ENCODE results near the gene OPN4.

OPN4 gene

GRCh38 chr10:86648704-86649427, 5.5 kb upstream of the OPN4 start:
- peak; percentile 36 for DNase-seq

DNA sequence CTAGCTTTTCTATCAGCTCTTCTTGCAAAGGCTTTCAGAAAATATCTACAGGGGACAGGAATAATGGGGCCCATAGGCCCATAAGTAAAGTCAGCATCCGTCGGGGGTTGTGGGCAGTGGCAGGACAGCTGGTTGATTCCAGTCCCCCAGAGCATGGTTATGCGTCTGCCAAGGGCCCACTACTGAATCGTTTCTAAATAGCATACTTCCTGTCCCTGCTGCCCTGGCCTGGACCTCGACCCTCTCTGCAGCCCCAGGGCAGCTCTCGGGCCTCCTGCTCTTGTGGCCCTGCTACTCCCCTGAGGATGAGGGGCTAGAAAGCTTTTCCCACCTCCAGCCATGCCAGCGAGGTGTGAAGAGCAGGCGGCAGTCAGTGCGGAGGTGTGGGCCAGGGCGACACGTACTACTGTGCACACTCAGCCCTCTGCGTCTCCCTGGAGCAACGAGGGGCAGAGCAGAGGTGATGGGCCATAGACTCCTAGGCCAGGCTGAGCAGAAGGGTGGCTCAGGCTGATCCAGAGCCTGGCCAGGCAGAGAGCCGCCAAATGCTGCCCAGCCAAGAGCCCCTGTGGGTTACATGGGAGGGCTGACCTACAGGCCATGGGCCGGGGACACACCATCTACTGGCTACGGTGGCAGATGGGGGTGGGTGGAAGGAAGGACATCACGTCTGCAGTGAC, 4.7 kb upstream of the OPN4 start:
- peak; percentile 43 for DNase-seq

DNA sequence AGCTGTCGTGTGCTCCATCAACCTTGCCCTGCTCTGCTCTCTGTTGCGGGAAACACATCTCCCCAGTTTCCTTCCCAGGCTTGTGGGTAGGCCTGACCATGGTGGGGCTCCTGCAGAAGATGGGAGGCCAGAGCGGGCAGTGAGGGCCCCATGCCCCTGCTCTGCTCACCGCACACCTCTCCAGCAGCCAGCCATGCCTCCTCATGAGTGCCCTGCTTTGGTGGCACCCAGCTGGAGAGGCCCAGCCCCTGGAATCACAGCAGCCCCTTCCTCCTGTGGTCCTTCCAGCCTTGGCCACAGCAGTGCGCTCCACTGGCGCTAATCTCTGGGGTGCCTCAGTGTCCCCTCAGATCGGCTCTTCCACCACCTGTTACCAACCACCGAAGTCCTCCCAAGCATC, 4.2 kb upstream of the OPN4 start:
- DNase-seq: peak; percentile 29

DNA sequence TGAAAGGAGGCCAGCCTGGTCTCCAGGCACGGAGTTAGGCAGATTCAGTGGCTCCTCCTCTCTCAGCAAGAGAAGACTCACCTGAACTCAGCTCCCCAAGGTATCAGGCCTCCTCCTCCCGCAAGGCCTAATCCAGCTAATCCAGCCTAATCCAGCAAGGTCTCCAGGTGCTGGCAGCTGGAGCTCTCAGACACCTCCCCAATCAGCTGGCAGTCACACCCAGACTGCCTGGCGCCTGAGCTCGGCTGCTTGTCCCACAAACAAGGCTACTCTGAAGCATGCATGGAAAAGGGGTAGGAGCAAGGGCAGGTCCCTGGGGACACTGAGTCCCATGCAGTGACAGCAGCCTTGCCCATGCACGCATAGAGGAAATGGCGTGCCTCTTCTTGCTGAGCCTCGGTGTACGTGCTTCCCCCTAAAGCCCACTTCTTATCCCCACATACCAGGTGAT, 3.3 kb upstream of the OPN4 start:
- no peak for DNase-seq

DNA sequence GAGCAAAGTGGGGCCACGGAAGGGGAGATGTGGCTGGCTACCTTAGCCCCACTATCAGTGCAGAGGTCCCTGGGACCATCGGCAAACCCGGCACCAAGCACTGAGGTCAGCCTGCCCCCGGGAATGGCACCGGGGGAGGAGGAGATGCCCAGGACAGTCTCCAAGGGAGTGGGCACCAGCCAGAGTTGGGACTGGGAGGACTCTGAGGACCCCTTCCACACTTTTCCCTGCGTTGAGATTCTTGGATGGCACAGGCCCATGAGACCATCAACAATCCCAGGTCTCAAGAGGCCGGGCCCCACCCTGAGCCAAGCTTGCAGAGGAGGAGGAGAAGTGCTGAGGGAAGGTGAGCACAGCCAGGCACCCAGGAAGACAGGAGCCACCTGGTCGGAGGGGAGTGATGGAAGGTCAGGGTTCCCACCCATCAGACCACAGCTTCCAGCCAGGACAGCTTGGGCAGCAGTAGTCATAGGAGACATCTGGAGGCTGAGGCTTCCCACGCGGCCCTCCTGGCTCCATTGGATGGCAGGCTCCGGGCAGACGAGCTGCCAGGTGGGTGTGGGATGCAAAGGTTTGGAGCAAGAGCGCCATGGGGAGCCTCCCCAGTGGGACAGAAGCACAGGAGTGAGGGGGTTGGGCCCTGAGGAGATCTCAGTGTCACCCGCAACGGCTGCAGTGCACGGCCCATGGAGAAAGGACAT, 2.6 kb upstream of the OPN4 start:
- peak; percentile 42 for DNase-seq

- no peak for DNase-seq
These were observed 1.8 kb upstream of the OPN4 start for GRCh38 chr10:86652361-86653202.

DNA sequence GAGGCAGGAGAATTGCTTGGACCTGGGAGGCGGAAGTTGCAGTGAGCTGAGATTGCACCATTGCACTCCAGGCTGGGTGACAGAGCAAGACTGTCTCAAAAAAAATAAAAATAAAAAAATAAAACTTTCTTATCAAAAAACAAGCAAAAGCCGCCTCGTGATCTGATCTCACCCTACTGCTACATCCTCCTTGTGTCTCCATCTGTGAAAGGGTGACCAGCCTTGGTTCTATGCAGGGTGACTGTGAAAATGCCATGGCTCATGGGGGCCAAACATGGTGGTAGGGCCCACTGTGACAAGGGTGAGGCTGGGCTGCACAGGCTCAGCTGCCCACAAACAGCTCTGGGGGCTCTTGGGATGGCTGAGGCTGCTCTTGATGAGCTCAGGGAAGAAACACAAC, 968 bp upstream of the OPN4 start:
- DNase-seq: no peak

DNA sequence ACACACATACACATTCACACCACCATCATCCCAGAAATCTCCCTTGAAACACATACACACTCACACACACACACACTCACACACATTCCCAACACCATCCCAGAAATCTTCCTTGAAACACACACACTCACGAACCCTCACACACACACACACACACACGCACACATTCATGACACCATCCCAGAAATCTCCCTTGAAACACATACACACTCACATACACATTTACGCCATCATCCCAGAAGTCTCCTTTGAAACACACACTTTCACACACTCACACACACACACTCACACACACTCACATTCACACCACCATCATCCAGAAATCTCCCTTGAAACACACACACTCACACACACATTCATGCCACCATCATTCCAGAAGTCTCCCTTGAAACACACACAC, 360 bp upstream of the OPN4 start:
- no peak for DNase-seq

DNA sequence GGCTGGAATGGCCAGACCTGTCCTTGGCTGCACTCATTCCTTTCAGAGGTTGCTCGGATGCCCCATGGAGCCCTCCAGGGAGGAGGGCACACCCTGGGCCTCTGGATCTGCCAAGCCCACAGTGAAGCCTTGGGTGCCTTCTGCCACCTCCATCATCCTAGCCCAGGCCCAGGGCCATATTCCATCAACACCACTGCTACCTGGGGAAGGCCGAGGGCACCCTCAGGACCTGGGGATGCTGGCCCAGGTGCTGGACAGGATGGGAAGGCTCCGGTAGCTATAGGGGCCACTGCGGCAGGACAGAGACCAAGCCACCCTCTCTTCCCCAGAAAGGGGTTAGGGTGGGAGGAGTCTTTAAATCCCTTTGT, 810 bp downstream of the OPN4 start:
- DNase-seq: no peak

- DNase-seq: no peak
These were observed 1.2 kb downstream of the OPN4 start for GRCh38 chr10:86655596-86655995.

- no peak for DNase-seq
These were observed 2.7 kb downstream of the OPN4 start for GRCh38 chr10:86657011-86657395.

GRCh38 chr10:86657396-86658011, 3.2 kb downstream of the OPN4 start:
- no peak for DNase-seq

GRCh38 chr10:86658261-86658741, 4.0 kb downstream of the OPN4 start:
- no peak for DNase-seq

DNA sequence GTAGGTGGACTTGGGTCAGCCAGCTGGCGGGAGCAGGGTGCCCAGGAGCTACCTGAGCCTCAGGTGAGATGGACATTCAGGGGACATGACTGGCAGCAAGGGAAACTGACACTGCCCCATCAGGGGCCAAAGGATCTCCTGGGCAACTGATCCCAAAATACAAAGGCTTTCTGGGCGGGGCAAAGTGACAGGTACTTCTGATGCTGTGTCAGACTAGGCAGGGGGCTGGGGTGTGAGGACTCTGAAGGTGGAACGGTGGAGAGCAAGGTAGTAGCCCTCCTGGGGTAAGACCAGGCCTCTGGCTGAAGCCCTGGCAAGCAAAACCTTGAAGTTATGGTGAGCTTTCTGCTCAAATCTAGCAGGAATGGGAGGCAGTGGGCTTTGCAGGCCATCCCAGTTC, 4.4 kb downstream of the OPN4 start:
- no peak for DNase-seq

DNA sequence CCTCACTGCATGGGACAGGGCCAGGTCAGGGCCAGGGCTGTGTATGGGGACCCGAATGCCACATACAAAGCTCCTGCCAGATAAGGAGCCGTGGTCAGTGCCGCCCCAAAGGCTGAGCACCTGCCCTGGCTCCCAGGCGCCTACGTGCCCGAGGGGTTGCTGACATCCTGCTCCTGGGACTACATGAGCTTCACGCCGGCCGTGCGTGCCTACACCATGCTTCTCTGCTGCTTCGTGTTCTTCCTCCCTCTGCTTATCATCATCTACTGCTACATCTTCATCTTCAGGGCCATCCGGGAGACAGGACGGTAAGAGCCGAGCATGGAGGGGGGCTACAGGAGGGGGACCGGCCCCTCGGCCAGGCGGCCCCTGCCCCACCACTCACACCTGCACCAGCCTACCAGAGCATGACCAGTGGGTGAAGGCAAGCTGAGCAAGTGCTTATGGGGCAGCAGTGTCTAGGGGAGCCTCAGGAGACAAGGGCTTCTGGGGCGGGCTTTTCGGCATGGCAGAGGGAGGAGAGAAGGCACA, 4.9 kb downstream of the OPN4 start:
- no peak for DNase-seq

DNA sequence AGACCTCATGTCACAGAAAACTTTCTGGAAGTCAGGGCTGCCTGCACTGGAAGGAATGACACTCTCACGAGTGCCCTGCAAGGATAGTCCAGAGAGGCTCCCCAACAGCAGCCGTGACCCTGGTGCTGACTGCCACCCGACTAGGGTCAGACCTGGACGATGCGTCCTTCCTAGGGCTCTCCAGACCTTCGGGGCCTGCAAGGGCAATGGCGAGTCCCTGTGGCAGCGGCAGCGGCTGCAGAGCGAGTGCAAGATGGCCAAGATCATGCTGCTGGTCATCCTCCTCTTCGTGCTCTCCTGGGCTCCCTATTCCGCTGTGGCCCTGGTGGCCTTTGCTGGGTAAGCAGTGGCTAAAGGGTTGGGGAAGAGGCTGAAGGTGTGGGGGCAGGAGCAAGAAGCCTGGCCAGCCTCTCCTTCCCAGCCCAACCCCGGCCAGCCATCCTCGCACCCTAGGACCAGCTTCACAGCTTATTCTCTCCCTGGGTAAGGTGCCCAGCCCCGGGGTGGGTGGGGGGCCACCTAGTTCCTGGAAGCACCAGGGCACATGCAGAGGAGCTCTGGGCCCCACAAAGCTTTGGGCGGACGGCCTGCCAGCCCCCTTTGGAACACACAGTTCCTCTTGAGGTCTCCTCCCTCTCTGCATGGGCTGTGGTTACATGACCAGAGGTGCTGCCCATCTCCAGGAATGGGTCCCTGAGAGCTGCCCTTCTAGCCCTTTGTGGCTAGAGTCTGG, 5.5 kb downstream of the OPN4 start:
- no peak for DNase-seq

GRCh38 chr10:86661161-86662025, 7.0 kb downstream of the OPN4 start:
- no peak for DNase-seq

DNA sequence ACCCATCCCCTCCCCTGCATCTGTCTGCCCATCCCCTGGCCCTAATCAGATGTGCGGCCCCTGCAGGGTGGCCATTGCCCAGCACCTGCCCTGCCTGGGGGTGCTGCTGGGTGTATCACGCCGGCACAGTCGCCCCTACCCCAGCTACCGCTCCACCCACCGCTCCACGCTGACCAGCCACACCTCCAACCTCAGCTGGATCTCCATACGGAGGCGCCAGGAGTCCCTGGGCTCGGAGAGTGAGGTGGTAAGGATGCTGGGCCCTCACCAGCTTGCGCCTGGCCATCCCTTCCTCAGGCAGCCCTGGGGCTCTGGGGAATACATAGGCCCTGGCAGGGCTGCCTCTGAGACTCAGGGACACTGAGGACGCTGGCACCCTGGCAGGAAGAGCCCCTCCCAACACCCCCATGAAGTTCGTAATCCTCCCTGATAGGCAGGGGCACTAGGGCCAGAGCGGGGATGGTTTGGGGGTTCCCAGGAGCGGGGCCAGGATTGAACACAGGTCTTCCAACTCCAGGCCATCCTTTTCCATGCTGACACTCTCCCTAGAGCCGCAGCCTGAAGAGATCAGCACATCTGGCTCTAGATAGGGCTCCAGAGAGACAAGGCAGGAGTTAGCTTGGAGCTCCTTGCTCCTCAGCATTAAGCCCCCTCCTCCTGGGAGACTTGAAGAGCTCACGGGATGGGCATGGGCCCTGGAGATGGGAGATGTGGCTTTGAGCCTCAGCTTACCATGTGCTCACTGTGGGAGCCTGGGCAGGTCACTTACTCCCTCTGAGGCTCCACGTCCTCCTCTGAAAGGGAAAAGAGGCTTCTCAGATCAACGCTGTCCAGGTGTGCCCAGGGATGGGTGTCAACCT, 8.1 kb downstream of the OPN4 start:
- DNase-seq: no peak

DNA sequence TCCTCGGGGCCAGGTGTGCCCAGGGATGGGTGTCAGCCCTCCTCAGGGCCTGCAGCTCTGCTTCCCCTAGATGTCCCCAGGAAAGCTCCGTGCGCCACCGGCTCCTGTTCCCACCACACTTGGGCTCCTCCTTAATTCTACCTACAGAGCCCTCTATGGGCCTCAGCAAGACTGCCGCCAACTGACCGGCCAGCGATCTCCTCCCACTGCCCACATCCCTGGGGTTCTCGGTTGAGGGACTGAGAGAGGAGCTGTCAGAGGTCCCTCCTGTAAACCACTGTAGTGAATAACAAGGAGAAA, 8.6 kb downstream of the OPN4 start:
- no peak for DNase-seq
